ENCODE measurements around the gene SPAG8. TPM values are rescaled to one million over a fixed set of nuclear protein-coding genes. Genes with fewer than 3 reads are reported as not detected.

Gene SPAG8, protein sequence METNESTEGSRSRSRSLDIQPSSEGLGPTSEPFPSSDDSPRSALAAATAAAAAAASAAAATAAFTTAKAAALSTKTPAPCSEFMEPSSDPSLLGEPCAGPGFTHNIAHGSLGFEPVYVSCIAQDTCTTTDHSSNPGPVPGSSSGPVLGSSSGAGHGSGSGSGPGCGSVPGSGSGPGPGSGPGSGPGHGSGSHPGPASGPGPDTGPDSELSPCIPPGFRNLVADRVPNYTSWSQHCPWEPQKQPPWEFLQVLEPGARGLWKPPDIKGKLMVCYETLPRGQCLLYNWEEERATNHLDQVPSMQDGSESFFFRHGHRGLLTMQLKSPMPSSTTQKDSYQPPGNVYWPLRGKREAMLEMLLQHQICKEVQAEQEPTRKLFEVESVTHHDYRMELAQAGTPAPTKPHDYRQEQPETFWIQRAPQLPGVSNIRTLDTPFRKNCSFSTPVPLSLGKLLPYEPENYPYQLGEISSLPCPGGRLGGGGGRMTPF
- 0.91 and 1.3 TPM in 2 replicates for total RNA-seq

GRCh38 chr9:35812025-35812602 lies at the start of gene SPAG8:
Gene SPAG8, minus strand, starts transcription at chr9:35812262. Its CDS starts 115 bp downstream, at chr9:35812147.

GRCh38 chr9:35829084-35829763 lies 17.2 kb upstream of the SPAG8 start, which contains the start of gene TMEM8B:
Gene TMEM8B, plus strand, starts transcription at chr9:35829228. Its CDS starts 220 bp downstream, at chr9:35829448.

DNA sequence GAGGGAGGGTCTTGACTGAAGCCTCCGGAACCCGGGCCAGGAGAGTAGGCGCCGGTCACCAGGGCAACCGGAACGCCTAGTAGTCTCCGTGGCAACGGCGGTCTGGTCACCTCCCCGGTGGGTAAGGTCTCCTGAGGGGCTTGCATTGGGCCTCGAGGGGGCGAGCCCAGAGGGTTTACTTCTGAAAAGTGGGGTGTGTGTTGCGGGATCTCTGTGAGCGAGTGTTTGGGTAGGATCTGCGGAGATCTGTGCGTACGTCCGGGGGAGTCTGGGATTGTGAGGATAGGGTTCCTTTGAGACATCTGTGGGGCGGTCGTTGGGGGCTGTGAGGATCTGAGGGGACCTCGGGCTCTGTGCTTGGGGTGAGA lies 16.6 kb upstream of the SPAG8 start, which contains the start of gene FAM221B:
FAM221B (minus strand) TSS at position 17 of the 368 bp plus-strand sequence. CDS start 2,571 bp downstream, outside the sequence.

GRCh38 chr9:35814841-35815543 lies 2.9 kb upstream of the SPAG8 start, which contains the start of gene HINT2:
Gene HINT2, minus strand, starts transcription at chr9:35815042. Its CDS starts 63 bp downstream, at chr9:35814979.

GRCh38 chr9:35791297-35791921 lies 20.7 kb downstream of the SPAG8 start, which contains the start of gene NPR2:
Gene NPR2, plus strand, starts transcription at chr9:35791591. Its CDS starts 818 bp downstream, at chr9:35792409.

Other genes starting within 250 kb of the SPAG8 start
- 11.5 and 16.1 TPM in 2 replicates for gene TESK1, start 207.0 kb downstream of the SPAG8 start, total RNA-seq
- 0.46 and 0.78 TPM in 2 replicates for gene CD72, start 193.8 kb downstream of the SPAG8 start, total RNA-seq
- 0.07 TPM in 1 of 2 replicates, not detected in the other for gene SIT1, start 161.3 kb downstream of the SPAG8 start, total RNA-seq
- gene RMRP, start 154.2 kb downstream of the SPAG8 start, total RNA-seq = 20,891 and 22,749 TPM in 2 replicates
- gene CCDC107, start 154.0 kb downstream of the SPAG8 start, total RNA-seq = 15.1 and 17.9 TPM in 2 replicates
- gene ARHGEF39, start 147.1 kb downstream of the SPAG8 start, total RNA-seq = 0.26 and 0.83 TPM in 2 replicates
- 10.0 and 181 TPM in 2 replicates for gene CA9, start 138.3 kb downstream of the SPAG8 start, total RNA-seq
- 511 and 885 TPM in 2 replicates for gene TPM2, start 122.3 kb downstream of the SPAG8 start, total RNA-seq
- 616 and 792 TPM in 2 replicates for gene TLN1, start 80.1 kb downstream of the SPAG8 start, total RNA-seq
- gene CREB3, start 79.6 kb downstream of the SPAG8 start, total RNA-seq = 62.6 and 72.7 TPM in 2 replicates
- gene GBA2, start 63.0 kb downstream of the SPAG8 start, total RNA-seq = 24.0 and 30.9 TPM in 2 replicates
- gene RGP1, start 63.0 kb downstream of the SPAG8 start, total RNA-seq = 23.0 and 25.0 TPM in 2 replicates
- gene MSMP, start 58.0 kb downstream of the SPAG8 start, total RNA-seq = 0.43 TPM in 1 of 2 replicates, not detected in the other
- 43.6 and 53.1 TPM in 2 replicates for gene NPR2, start 20.7 kb downstream of the SPAG8 start, total RNA-seq
- gene HINT2, start 2.8 kb upstream of the SPAG8 start, total RNA-seq = 11.4 and 11.8 TPM in 2 replicates
- not detected in 2 replicates for gene FAM221B, start 16.5 kb upstream of the SPAG8 start, total RNA-seq
- 7.0 and 8.5 TPM in 2 replicates for gene TMEM8B, start 17.0 kb upstream of the SPAG8 start, total RNA-seq
- gene OR13J1, start 58.1 kb upstream of the SPAG8 start, total RNA-seq = not detected in 2 replicates
- gene HRCT1, start 93.9 kb upstream of the SPAG8 start, total RNA-seq = 0.39 and 0.59 TPM in 2 replicates
- gene SPAAR, start 97.2 kb upstream of the SPAG8 start, total RNA-seq = 0.13 and 0.26 TPM in 2 replicates
- gene OR2S2, start 145.9 kb upstream of the SPAG8 start, total RNA-seq = not detected in 2 replicates
- gene RECK, start 224.7 kb upstream of the SPAG8 start, total RNA-seq = 39.0 and 75.2 TPM in 2 replicates